Measurements from ENCODE around the gene HMSD. TPM values are rescaled to one million over a fixed set of nuclear protein-coding genes. Genes with fewer than 3 reads are reported as not detected.
A peak's percentile ranks its signal among the peaks of the same experiment; 100 is the strongest.

HMSD gene
- total RNA-seq (2012; rRNA removed), result 0.28 and 0.36 TPM in 2 replicates
- polyA plus RNA-seq (2012; rRNA removed), result 0.17 and 0.19 TPM in 2 replicates
- polyA plus RNA-seq (2012; cell fraction: cytosol; rRNA removed), result 0.03 and 0.22 TPM in 2 replicates
- 0.10 and 0.75 TPM in 2 replicates for polyA plus RNA-seq (2012; cell fraction: nucleus; rRNA removed; ENCODE audit: low replicate concordance)
- percentile 29 among the genes with signal in this experiment for Bru-seq, nascent RNA
- BruChase-seq, experiment 1, labeled RNA remaining after a 6-hour chase, result percentile 15 among the genes with signal in this experiment
- percentile 14 among the genes with signal in this experiment for BruChase-seq, experiment 2, labeled RNA remaining after a 2-hour chase
- long read RNA-seq, result 0 reads

- ATAC-seq (ENCODE audit: low read depth), result peak; percentile 87
- Histone ChIP-seq H3K14ac (replicated peaks; ENCODE audit: low read depth, low read length) (no peak within 1 kb of the TSS), H3K4me3 (ENCODE audit: insufficient read depth, low read depth, low read length) (no peak within 1 kb of the TSS), H3K9me3 (ENCODE audit: control insufficient read depth, insufficient read depth, low read length) (no peaks in the 10 kb centered on the region), H3K27me3 (ENCODE audit: control insufficient read depth, insufficient read depth, low read length) (peaks cover 2% of the 10 kb centered on the region; the same call in 1 of the 2 replicates), H2AK9ac (replicated peaks; ENCODE audit: low read depth, low read length, poor library complexity) (peak within 1 kb of the TSS; percentile 70), H3K4me1 (ENCODE audit: control insufficient read depth, insufficient read depth, low read length) (no peaks in the 10 kb centered on the region), H4K20me1 (ENCODE audit: insufficient read depth, low read length) (no peaks in the 10 kb centered on the region), H3K18ac (ENCODE audit: low read depth, low read length) (no peak within 1 kb of the TSS), H3K23ac (ENCODE audit: low read depth, low read length) (no peak within 1 kb of the TSS), H3K4ac (ENCODE audit: low read depth, low read length) (no peak within 1 kb of the TSS), H4K5ac (ENCODE audit: low read depth, low read length) (no peak within 1 kb of the TSS), H3K79me1 (ENCODE audit: low read depth in 1 of 2, low read length in 2 of 2) (no peaks in the 10 kb centered on the region), H3K4me2 (ENCODE audit: low read depth, low read length) (peak within 1 kb of the TSS; percentile 80), H2BK120ac (ENCODE audit: low read depth, low read length) (no peak within 1 kb of the TSS), H3K56ac (ENCODE audit: extremely low read depth, insufficient read depth, low read length) (no peak within 1 kb of the TSS), H2AK5ac (ENCODE audit: low read depth, low read length) (no peak within 1 kb of the TSS), H3K27ac (ENCODE audit: insufficient read depth, low read length) (no peak within 1 kb of the TSS), H2BK5ac (ENCODE audit: low read depth, low read length, poor library complexity, severe bottlenecking) (no peak within 1 kb of the TSS), H2AFZ (replicated peaks; ENCODE audit: low read length, poor library complexity) (peak within 1 kb of the TSS; percentile 89), H4K91ac (ENCODE audit: insufficient read depth, low read depth, low read length) (no peak within 1 kb of the TSS), H3K9ac (ENCODE audit: low read depth, low read length) (no peak within 1 kb of the TSS), H3K9me1 (ENCODE audit: insufficient read depth, low read length) (no peaks in the 10 kb centered on the region), H2BK15ac (ENCODE audit: low read depth, low read length) (no peak within 1 kb of the TSS), H2BK20ac (ENCODE audit: low read depth, low read length) (0 out of 2 replicates have a peak within 1 kb of the TSS, but pooled peaks have one; percentile 12), H4K8ac (ENCODE audit: low read depth in 2 of 2, low read length in 2 of 2) (no peak within 1 kb of the TSS; a peak in 1 of 4 replicates), H3K36me3 (ENCODE audit: control insufficient read depth, insufficient read depth, low read length) (no peaks in the 10 kb centered on the region)
- no TSS peak for BruUV-seq (replicated peaks)
- ChIA-PET CTCF (interaction anchor here (1.4 kb wide), 1 partner anchor 45 kb away, joined by 4 read pairs; no protein-coding TSS in a partner anchor), POLR2A (ENCODE audit: unreplicated experiment) (no interaction called here)
- no peak for DNase-seq
- intact Hi-C loops (cut with micrococcal nuclease), result no loop called here
- dilution Hi-C loops (cut with HindIII; ENCODE audit: low sequenced_read_pairs, unreplicated experiment), result no loop called here
- no peak for TF ChIP-seq CEBPB (IDR thresholded peaks at IDR 0.05; ENCODE audit: low read depth, low read length)
- 0 out of 2 replicates have a peak, but pooled peaks have one; percentile 17 for TF ChIP-seq CTCF (conservative IDR thresholded peaks at IDR 0.05; ENCODE audit: low read depth, low read length)
- 12% methylated on average over 5 of the region's 35 CpGs; no CpG with 5 or more reads in 1 of the 2 experiments for WGBS, 2 experiments (ENCODE audit: extremely low coverage in 2 of 2, insufficient read length in 1 of 2)
- in situ Hi-C loops (cut with MboI; ENCODE audit: low sequenced_read_pairs), result no loop called here
These were observed at the start of gene HMSD for GRCh38 chr18:63949068-63949737. Gene HMSD (plus strand): TSS chr18:63949301. CDS start chr18:63953456, 4,155 bp downstream.

All from IMR-90 (cell line).